ENCODE data around the gene FZD4.
"Not testable (repeated sequence)": the region's sequence is repeated elsewhere in the genome, so short reads cannot be mapped to it uniquely, and the experiment has no call there.

The FZD4 gene

DNA sequence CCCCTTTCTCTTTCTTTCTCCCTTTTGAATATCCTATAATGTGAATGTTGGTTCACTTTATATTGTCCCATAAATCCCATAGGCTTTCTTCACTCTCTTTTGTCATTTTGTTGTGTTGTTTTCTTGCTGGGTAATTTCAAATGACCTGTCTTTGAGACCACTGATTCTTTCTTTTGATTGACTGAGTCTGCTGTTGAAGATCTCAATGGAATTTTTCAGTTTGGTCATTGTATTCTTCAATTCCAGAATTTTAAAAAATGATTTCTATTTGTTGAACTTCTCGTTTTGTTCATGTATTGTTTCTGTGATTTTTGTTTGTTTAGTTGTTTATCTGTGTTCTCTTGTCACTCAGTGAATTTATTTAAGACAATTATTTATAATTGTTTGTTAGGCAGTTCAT lies 17.5 kb upstream of the FZD4 start:
- no peaks in the 10 kb centered on the region for H3K27me3 ChIP-seq (ENCODE audit: control insufficient read depth, insufficient read depth, low read length)

DNA sequence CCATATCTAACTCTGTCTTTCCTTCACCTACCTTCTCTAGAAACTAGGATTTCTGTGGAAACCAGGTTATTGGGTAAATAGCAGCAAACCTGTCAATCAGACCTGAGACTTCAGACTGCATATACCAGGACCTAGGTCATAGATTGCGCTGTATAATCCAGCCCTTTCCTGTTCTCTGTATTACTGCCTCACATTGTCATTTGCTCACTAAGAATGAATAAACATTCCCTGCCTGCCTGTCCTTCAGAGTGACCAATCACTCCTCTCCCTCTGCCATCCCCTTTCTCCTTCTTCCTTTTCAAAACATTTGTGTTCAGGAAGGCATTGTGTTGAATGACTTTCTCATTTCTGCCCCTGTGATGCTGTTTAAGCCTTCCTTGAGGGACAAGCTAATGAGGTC lies 14.1 kb upstream of the FZD4 start:
- no peaks in the 10 kb centered on the region for H3K36me3 ChIP-seq (ENCODE audit: control insufficient read depth, insufficient read depth, low read length)
- no peaks in the 10 kb centered on the region for H3K27me3 ChIP-seq (ENCODE audit: control insufficient read depth, insufficient read depth, low read length)
- H3K27ac ChIP-seq (ENCODE audit: low read depth, low read length), result no peak overlapping the region
- H3K4me1 ChIP-seq (ENCODE audit: control insufficient read depth, insufficient read depth, low read length), result peaks cover 7% of the 10 kb centered on the region
- H3K9me3 ChIP-seq (ENCODE audit: control insufficient read depth, insufficient read depth, low read depth, low read length), result no peaks in the 10 kb centered on the region
- no peak overlapping the region for H3K9ac ChIP-seq (ENCODE audit: low read length)
- no peak overlapping the region for H3K4me3 ChIP-seq (ENCODE audit: low read depth, low read length)

More for the DNA sequence above, 17.5 kb upstream of the FZD4 start:
- Histone ChIP-seq H3K4me3 (ENCODE audit: low read depth, low read length) (no peak overlapping the region), H3K9ac (ENCODE audit: low read length) (no peak overlapping the region), H3K36me3 (ENCODE audit: control insufficient read depth, insufficient read depth, low read length) (no peaks in the 10 kb centered on the region), H3K4me1 (ENCODE audit: control insufficient read depth, insufficient read depth, low read length) (peaks cover 2% of the 10 kb centered on the region), H3K27ac (ENCODE audit: low read depth, low read length) (no peak overlapping the region), H3K9me3 (ENCODE audit: control insufficient read depth, insufficient read depth, low read depth, low read length) (no peaks in the 10 kb centered on the region)

DNA sequence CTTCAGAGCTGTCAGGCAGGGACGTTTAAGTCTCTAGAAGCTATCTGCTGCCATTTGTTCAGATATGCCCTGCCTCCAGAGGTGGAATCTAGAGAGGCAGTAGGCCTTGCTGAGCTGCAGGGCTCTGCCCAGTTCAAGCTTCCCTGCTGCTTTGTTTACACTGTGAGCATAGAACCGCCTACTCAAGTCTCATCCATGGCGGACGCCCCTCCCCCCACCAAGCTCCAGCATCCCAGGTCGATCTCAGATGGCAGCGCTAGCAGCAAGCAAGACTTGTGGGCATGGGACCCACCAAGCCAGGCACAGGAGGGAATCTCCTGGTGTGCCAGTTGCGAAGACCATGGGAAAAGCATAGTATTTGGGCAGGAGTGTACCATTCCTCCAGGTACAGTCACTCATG lies 12.4 kb upstream of the FZD4 start:
- H3K4me3 ChIP-seq (ENCODE audit: low read depth, low read length); H3K27ac ChIP-seq (ENCODE audit: low read depth, low read length); H3K9ac ChIP-seq (ENCODE audit: low read length); H3K9me3 ChIP-seq (ENCODE audit: control insufficient read depth, insufficient read depth, low read depth, low read length); H3K27me3 ChIP-seq (ENCODE audit: control insufficient read depth, insufficient read depth, low read length); H3K36me3 ChIP-seq (ENCODE audit: control insufficient read depth, insufficient read depth, low read length); H3K4me1 ChIP-seq (ENCODE audit: control insufficient read depth, insufficient read depth, low read length): not testable (repeated sequence)

DNA sequence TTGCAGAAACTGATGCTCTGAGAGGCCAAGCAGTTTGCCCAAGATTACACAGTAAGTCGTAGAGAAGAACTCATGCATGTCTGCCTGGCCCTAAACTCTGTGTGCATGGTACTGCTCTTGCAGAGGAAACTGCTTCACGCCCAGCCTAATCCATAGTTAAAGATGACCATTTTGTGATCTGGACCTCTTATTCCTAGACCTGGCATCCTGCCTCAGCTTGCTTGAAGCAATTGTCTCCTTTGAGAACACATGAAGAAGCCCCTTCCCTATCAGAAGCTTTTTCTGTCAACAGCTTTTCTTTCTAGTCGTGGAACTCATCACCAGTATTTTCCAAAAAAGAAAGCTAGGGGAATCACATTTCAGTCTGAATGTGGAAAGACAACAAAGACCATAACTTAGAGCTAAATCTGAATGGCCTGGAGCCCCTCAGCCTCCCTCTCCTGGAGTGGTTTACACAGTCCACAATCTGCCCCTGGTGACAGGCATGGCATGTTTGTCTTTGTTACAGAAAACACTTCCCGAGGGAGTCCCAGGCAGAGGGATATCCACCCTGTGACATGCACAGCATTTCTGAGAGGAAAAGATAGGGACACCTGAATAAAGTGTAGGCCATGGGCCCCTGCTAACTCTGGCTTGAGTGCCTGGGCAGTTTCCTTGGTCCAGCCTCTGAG lies 2.9 kb upstream of the FZD4 start:
- Histone ChIP-seq H3K9ac (ENCODE audit: low read length) (no peak overlapping the region), H3K4me1 (ENCODE audit: control insufficient read depth, insufficient read depth, low read length) (peaks cover 13% of the 10 kb centered on the region), H3K36me3 (ENCODE audit: control insufficient read depth, insufficient read depth, low read length) (no peaks in the 10 kb centered on the region), H3K9me3 (ENCODE audit: control insufficient read depth, insufficient read depth, low read depth, low read length) (no peaks in the 10 kb centered on the region), H3K27me3 (ENCODE audit: control insufficient read depth, insufficient read depth, low read length) (peaks cover 11% of the 10 kb centered on the region), H3K4me3 (ENCODE audit: low read depth, low read length) (no peak overlapping the region), H3K27ac (ENCODE audit: low read depth, low read length) (no peak overlapping the region)

DNA sequence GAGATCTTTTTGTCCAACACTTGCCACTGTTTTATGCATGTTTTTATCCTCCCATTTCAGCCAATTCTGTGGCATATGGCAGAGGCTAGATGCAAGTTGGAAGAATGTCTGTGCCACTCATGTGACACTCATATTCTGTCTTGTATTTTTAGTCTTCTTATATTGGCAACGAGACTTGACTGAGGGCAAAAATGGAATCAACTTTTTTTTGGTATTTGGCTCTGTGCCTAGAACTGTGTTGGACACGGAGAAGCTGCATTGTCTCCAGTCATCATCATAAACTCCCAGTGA lies 1.7 kb upstream of the FZD4 start:
- Histone ChIP-seq H3K9ac (ENCODE audit: low read length) (peak overlapping the region; percentile 82), H3K4me3 (ENCODE audit: low read depth, low read length) (peak overlapping the region; percentile 86), H3K27me3 (ENCODE audit: control insufficient read depth, insufficient read depth, low read length) (peaks cover 11% of the 10 kb centered on the region), H3K4me1 (ENCODE audit: control insufficient read depth, insufficient read depth, low read length) (peaks cover 13% of the 10 kb centered on the region), H3K9me3 (ENCODE audit: control insufficient read depth, insufficient read depth, low read depth, low read length) (no peaks in the 10 kb centered on the region), H3K36me3 (ENCODE audit: control insufficient read depth, insufficient read depth, low read length) (peaks cover 5% of the 10 kb centered on the region), H3K27ac (ENCODE audit: low read depth, low read length) (no peak overlapping the region)

DNA sequence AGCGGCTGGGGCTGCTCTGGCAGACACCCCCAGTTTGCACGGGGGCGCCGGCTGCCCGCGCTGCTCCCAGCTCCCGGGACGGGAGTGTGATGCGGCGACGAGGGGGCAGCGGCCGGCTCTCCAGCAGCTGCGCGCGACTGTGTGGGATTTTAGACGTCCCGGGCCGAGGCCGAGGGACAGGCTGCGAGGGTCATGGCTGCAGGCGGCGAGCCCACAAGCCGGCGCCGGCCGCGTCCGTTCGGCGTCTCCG lies 159 bp downstream of the FZD4 start:
- H3K36me3 ChIP-seq (ENCODE audit: control insufficient read depth, insufficient read depth, low read length), result peaks cover 15% of the 10 kb centered on the region
- peaks cover 11% of the 10 kb centered on the region for H3K27me3 ChIP-seq (ENCODE audit: control insufficient read depth, insufficient read depth, low read length)
- H3K9ac ChIP-seq (ENCODE audit: low read length), result peak overlapping the region; percentile 56
- H3K4me3 ChIP-seq (ENCODE audit: low read depth, low read length), result peak overlapping the region; percentile 71
- peaks cover 13% of the 10 kb centered on the region for H3K4me1 ChIP-seq (ENCODE audit: control insufficient read depth, insufficient read depth, low read length)
- no peak overlapping the region for H3K27ac ChIP-seq (ENCODE audit: low read depth, low read length)
- H3K9me3 ChIP-seq (ENCODE audit: control insufficient read depth, insufficient read depth, low read depth, low read length), result no peaks in the 10 kb centered on the region

DNA sequence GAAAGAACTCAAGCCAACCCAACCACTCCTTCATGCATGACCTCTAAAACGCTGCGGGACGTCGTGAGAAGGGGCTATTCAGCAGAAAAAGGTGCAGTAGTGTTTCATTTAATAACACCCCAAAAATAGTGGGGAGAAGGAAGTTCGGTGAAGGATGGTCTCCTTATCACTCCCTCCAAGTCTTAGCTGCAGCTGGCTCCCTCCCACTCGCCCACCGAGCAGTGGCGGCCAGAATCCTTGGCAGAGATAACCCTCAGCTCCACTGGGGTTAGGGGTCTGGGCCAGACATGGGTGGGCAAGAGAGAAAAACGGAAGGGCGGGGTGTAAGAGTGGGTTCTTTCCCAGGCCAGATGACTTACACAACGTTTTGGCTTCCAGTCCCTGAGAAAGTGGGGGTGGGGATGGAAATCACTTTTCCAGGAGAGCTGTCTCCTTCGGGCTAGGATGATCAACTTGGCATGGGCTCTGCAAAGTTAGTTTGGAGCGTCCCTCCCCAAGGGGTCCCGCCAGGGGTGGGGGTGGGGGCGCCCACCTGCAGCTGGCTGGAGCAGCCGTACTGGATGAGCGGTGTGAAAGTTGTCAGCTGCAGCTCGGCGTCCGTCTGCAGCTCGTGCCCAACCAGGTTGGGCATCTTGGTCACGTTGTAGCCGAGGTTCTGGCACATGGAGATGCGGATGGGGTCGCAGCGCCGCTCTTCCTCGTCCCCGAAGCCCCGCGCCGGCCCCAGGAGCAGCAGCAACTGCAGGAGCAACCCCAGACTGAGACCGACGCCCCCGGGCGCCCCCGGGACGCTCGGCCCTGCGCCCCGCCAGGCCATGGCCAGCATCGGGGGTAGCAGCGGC lies 705 bp downstream of the FZD4 start:
- Histone ChIP-seq H3K9me3 (ENCODE audit: control insufficient read depth, insufficient read depth, low read depth, low read length) (no peaks in the 10 kb centered on the region), H3K27ac (ENCODE audit: low read depth, low read length) (no peak overlapping the region), H3K27me3 (ENCODE audit: control insufficient read depth, insufficient read depth, low read length) (peaks cover 11% of the 10 kb centered on the region), H3K36me3 (ENCODE audit: control insufficient read depth, insufficient read depth, low read length) (peaks cover 15% of the 10 kb centered on the region), H3K4me3 (ENCODE audit: low read depth, low read length) (peak overlapping the region; percentile 71), H3K4me1 (ENCODE audit: control insufficient read depth, insufficient read depth, low read length) (peaks cover 13% of the 10 kb centered on the region), H3K9ac (ENCODE audit: low read length) (peak overlapping the region; percentile 56)

DNA sequence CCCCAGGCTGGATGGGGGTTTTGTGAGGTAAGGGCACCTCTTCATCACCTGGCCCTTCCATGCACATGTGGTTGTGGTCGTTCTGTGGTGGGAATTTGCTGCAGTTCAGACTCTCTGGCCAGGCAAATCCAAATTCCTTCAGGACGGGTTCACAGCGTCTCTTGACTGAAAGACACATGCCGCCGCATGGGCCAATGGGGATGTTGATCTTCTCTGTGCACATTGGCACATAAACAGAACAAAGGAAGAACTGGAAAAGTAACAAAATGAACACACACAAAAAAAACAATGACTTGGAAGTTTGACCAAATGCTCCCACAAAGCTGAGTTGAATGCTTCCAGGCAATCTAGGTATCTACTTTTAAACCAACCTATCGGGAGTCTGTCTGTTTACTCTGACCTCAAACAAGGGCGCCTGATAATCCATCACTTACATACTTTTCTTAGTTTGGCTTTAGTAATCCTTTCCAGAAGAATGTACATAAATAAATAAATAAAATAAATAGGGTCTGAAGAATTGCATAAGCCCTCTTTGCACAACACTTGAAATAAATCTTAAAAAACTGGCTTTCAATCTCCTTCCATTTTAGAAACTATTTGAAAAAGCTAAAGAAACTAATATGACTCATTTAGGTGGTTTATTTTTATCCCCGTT lies 2.8 kb downstream of the FZD4 start:
- H3K4me1 ChIP-seq (ENCODE audit: control insufficient read depth, insufficient read depth, low read length), result peaks cover 11% of the 10 kb centered on the region
- no peaks in the 10 kb centered on the region for H3K9me3 ChIP-seq (ENCODE audit: control insufficient read depth, insufficient read depth, low read depth, low read length)
- no peak overlapping the region for H3K27ac ChIP-seq (ENCODE audit: low read depth, low read length)
- H3K4me3 ChIP-seq (ENCODE audit: low read depth, low read length), result no peak overlapping the region
- H3K9ac ChIP-seq (ENCODE audit: low read length), result no peak overlapping the region
- H3K27me3 ChIP-seq (ENCODE audit: control insufficient read depth, insufficient read depth, low read length), result peaks cover 11% of the 10 kb centered on the region
- peaks cover 15% of the 10 kb centered on the region for H3K36me3 ChIP-seq (ENCODE audit: control insufficient read depth, insufficient read depth, low read length)

DNA sequence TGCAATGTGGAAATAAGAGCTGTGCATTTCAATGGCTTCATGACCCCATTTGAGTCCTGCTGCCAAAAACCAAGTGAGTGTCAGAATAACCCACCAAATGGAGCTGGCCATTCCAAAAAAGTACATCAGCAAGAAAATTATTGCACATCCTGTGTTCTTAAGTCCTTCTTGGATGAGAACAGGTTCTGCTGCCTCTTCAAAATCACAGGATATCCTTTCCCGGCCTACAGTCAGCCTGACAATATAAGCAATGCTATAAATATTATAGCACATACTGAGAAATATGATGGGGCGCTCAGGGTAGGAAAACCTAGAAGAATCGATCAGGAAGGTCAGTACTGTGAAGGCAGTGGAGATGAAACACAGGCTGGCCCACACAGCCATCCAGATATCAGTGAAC lies 3.5 kb downstream of the FZD4 start:
- Histone ChIP-seq H3K36me3 (ENCODE audit: control insufficient read depth, insufficient read depth, low read length) (peaks cover 15% of the 10 kb centered on the region), H3K9me3 (ENCODE audit: control insufficient read depth, insufficient read depth, low read depth, low read length) (no peaks in the 10 kb centered on the region), H3K27me3 (ENCODE audit: control insufficient read depth, insufficient read depth, low read length) (peaks cover 11% of the 10 kb centered on the region), H3K4me1 (ENCODE audit: control insufficient read depth, insufficient read depth, low read length) (peaks cover 8% of the 10 kb centered on the region), H3K9ac (ENCODE audit: low read length) (no peak overlapping the region), H3K27ac (ENCODE audit: low read depth, low read length) (no peak overlapping the region), H3K4me3 (ENCODE audit: low read depth, low read length) (no peak overlapping the region)

DNA sequence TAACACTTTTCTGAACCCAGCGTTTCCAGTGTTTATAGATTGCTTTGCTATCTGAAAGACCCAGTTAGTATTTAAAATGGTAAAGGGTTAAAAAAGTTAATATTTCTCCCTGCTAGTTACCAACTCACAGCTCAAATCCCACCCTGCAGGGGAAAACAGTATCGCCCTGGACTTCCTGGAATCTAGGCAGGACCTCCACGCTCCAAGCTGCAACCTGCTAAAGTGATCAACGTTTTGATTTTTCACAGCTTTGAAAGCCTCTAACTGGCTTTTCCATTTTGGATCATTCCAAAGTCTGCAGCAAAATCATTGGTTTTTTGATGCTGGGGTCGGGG lies 4.6 kb downstream of the FZD4 start:
- Histone ChIP-seq H3K36me3 (ENCODE audit: control insufficient read depth, insufficient read depth, low read length) (peaks cover 15% of the 10 kb centered on the region), H3K27me3 (ENCODE audit: control insufficient read depth, insufficient read depth, low read length) (peaks cover 11% of the 10 kb centered on the region), H3K9ac (ENCODE audit: low read length) (no peak overlapping the region), H3K9me3 (ENCODE audit: control insufficient read depth, insufficient read depth, low read depth, low read length) (no peaks in the 10 kb centered on the region), H3K27ac (ENCODE audit: low read depth, low read length) (no peak overlapping the region), H3K4me3 (ENCODE audit: low read depth, low read length) (no peak overlapping the region), H3K4me1 (ENCODE audit: control insufficient read depth, insufficient read depth, low read length) (0 out of 2 replicates have a peak, but pooled peaks cover 4% of the 10 kb centered on the region)

DNA sequence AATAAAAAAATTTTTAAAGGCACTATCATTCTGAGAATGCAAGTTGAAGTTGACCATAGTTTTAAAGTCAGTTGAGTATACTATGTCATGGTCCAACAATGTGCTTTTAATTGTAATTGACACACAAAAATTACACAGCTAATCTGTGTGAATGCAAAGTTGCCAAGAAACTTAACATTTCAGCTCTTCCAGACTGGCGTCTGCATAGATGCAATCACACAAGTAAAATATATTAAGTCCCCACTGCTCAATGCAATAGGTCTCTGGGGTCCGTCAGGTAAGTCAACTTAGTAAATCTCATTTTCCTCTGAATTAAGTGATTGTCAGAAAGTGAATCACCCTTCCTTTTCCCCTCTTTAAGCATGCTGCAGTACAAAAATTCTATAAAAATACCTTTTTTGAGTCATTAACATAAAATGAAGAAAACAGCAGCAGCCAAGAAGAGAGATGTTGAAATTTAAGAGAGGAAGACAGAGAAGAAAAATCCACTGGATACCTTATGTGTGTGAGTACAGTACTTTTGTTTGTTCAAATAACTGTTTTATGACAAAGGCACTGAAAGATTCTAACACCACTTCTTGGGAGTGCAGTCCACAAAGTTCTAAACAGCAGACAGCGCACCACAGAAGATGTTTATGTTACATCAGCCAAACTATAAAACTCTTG lies 5.1 kb downstream of the FZD4 start:
- H3K4me1 ChIP-seq (ENCODE audit: control insufficient read depth, insufficient read depth, low read length), result 0 out of 2 replicates have a peak, but pooled peaks cover 4% of the 10 kb centered on the region
- H3K27me3 ChIP-seq (ENCODE audit: control insufficient read depth, insufficient read depth, low read length), result peaks cover 11% of the 10 kb centered on the region
- H3K4me3 ChIP-seq (ENCODE audit: low read depth, low read length), result no peak overlapping the region
- no peaks in the 10 kb centered on the region for H3K9me3 ChIP-seq (ENCODE audit: control insufficient read depth, insufficient read depth, low read depth, low read length)
- peaks cover 15% of the 10 kb centered on the region for H3K36me3 ChIP-seq (ENCODE audit: control insufficient read depth, insufficient read depth, low read length)
- H3K27ac ChIP-seq (ENCODE audit: low read depth, low read length), result no peak overlapping the region
- H3K9ac ChIP-seq (ENCODE audit: low read length), result no peak overlapping the region
